ENCODE results near the gene MYO5A. TPM values are rescaled to one million over a fixed set of nuclear protein-coding genes. Genes with fewer than 3 reads are reported as not detected.

Gene MYO5A
- total RNA-seq, 1 experiment from 2014 or later: 29.2 TPM

DNA sequence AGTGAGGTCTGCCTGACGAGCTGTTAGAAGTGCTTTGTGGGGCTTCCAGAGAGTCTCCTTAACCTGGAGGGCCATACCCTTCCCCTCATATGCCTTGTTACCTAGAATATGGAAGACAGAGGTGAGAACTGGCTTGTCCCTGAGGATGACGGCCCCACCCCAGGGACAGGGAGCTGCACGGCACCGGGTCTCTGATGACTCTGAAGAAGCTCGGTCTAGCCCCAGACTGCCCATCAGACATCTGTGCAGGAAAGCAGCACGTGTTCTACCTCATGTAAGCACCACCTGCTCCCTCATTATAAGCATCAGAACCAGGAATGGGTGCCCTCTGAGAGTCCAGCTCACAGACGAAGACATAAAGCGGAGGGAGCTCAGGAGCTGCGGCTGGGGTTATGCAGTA lies 251.1 kb downstream of the MYO5A start (continued):
- TF ChIP-seq GTF2I (CRISPR knock-in tag; conservative IDR thresholded peaks at IDR 0.05) (no peak), ETV6 (CRISPR knock-in tag; IDR thresholded peaks at IDR 0.05) (no peak), SP1 (CRISPR knock-in tag; conservative IDR thresholded peaks at IDR 0.05) (no peak), IRF2 (CRISPR knock-in tag; IDR thresholded peaks at IDR 0.05; ENCODE audit: borderline replicate concordance, low read depth) (no peak), TEAD4 (CRISPR knock-in tag; IDR thresholded peaks at IDR 0.05) (no peak), ZNF423 (CRISPR knock-in tag; IDR thresholded peaks at IDR 0.05) (no peak)
- TF ChIP-seq, protein P1, sequence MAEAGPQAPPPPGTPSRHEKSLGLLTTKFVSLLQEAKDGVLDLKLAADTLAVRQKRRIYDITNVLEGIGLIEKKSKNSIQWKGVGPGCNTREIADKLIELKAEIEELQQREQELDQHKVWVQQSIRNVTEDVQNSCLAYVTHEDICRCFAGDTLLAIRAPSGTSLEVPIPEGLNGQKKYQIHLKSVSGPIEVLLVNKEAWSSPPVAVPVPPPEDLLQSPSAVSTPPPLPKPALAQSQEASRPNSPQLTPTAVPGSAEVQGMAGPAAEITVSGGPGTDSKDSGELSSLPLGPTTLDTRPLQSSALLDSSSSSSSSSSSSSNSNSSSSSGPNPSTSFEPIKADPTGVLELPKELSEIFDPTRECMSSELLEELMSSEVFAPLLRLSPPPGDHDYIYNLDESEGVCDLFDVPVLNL (CRISPR knock-in tag; IDR thresholded peaks at IDR 0.05; ENCODE audit: borderline replicate concordance, low read depth): no peak
- TF ChIP-seq, protein P2, sequence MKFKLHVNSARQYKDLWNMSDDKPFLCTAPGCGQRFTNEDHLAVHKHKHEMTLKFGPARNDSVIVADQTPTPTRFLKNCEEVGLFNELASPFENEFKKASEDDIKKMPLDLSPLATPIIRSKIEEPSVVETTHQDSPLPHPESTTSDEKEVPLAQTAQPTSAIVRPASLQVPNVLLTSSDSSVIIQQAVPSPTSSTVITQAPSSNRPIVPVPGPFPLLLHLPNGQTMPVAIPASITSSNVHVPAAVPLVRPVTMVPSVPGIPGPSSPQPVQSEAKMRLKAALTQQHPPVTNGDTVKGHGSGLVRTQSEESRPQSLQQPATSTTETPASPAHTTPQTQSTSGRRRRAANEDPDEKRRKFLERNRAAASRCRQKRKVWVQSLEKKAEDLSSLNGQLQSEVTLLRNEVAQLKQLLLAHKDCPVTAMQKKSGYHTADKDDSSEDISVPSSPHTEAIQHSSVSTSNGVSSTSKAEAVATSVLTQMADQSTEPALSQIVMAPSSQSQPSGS (CRISPR knock-in tag; IDR thresholded peaks at IDR 0.05; ENCODE audit: borderline replicate concordance, low read depth): no peak
- TF ChIP-seq, protein P3, sequence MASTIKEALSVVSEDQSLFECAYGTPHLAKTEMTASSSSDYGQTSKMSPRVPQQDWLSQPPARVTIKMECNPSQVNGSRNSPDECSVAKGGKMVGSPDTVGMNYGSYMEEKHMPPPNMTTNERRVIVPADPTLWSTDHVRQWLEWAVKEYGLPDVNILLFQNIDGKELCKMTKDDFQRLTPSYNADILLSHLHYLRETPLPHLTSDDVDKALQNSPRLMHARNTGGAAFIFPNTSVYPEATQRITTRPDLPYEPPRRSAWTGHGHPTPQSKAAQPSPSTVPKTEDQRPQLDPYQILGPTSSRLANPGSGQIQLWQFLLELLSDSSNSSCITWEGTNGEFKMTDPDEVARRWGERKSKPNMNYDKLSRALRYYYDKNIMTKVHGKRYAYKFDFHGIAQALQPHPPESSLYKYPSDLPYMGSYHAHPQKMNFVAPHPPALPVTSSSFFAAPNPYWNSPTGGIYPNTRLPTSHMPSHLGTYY (CRISPR knock-in tag; IDR thresholded peaks at IDR 0.05): no peak
- TF ChIP-seq, protein P4, sequence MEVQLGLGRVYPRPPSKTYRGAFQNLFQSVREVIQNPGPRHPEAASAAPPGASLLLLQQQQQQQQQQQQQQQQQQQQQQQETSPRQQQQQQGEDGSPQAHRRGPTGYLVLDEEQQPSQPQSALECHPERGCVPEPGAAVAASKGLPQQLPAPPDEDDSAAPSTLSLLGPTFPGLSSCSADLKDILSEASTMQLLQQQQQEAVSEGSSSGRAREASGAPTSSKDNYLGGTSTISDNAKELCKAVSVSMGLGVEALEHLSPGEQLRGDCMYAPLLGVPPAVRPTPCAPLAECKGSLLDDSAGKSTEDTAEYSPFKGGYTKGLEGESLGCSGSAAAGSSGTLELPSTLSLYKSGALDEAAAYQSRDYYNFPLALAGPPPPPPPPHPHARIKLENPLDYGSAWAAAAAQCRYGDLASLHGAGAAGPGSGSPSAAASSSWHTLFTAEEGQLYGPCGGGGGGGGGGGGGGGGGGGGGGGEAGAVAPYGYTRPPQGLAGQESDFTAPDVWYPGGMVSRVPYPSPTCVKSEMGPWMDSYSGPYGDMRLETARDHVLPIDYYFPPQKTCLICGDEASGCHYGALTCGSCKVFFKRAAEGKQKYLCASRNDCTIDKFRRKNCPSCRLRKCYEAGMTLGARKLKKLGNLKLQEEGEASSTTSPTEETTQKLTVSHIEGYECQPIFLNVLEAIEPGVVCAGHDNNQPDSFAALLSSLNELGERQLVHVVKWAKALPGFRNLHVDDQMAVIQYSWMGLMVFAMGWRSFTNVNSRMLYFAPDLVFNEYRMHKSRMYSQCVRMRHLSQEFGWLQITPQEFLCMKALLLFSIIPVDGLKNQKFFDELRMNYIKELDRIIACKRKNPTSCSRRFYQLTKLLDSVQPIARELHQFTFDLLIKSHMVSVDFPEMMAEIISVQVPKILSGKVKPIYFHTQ (CRISPR knock-in tag; IDR thresholded peaks at IDR 0.05): no peak
- TF ChIP-seq, protein P5, sequence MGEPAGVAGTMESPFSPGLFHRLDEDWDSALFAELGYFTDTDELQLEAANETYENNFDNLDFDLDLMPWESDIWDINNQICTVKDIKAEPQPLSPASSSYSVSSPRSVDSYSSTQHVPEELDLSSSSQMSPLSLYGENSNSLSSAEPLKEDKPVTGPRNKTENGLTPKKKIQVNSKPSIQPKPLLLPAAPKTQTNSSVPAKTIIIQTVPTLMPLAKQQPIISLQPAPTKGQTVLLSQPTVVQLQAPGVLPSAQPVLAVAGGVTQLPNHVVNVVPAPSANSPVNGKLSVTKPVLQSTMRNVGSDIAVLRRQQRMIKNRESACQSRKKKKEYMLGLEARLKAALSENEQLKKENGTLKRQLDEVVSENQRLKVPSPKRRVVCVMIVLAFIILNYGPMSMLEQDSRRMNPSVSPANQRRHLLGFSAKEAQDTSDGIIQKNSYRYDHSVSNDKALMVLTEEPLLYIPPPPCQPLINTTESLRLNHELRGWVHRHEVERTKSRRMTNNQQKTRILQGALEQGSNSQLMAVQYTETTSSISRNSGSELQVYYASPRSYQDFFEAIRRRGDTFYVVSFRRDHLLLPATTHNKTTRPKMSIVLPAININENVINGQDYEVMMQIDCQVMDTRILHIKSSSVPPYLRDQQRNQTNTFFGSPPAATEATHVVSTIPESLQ (CRISPR knock-in tag; IDR thresholded peaks at IDR 0.05): no peak

DNA sequence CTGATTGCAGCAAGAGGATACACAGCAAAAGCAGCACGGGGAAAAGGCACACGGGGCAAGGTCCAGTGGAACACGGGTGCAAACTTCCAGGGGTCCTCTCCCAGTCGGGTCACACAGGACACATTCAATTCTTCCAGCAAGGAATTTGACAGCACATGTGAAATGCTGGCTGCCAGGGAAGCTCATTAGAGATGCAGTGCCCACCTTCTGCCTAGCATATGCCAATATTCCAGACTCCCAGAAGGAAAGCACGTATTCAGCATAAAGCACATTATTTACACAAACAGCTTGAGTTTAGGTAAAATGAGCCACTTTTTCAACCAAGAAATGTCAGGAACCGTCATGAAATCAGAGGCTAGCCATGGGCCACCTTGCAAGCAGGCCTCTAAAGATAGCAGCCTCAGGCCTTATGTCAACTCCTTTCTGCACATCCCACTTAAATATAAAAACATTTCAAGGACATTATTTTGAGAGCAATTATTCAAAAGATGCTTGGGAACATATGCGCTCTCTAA lies 252.4 kb downstream of the MYO5A start:
- Mint-ChIP-seq H3K27me3 (ENCODE audit: low read depth) (no peaks in the 10 kb centered on the region), H3K36me3 (peaks cover 74% of the 10 kb centered on the region), H3K4me1 (0 out of 2 replicates have a peak, but pooled peaks cover 4% of the 10 kb centered on the region), H3K27ac (no peak overlapping the region), H3K4me3 (no peak overlapping the region), H3K9me3 (no peaks in the 10 kb centered on the region)
- ChIA-PET CTCF (no interaction called here), POLR2A (no interaction called here)
- ATAC-seq: no peak
- DNase-seq (ENCODE audit: low spot score): no peak
- TF ChIP-seq, protein P1 (CRISPR knock-in tag; IDR thresholded peaks at IDR 0.05; ENCODE audit: borderline replicate concordance, low read depth): no peak
- TF ChIP-seq, protein P6, sequence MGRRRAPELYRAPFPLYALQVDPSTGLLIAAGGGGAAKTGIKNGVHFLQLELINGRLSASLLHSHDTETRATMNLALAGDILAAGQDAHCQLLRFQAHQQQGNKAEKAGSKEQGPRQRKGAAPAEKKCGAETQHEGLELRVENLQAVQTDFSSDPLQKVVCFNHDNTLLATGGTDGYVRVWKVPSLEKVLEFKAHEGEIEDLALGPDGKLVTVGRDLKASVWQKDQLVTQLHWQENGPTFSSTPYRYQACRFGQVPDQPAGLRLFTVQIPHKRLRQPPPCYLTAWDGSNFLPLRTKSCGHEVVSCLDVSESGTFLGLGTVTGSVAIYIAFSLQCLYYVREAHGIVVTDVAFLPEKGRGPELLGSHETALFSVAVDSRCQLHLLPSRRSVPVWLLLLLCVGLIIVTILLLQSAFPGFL (CRISPR knock-in tag; IDR thresholded peaks at IDR 0.05; ENCODE audit: borderline replicate concordance): no peak
- TF ChIP-seq ZNF263 (CRISPR knock-in tag; IDR thresholded peaks at IDR 0.05; ENCODE audit: low read depth) (no peak), CREM (CRISPR knock-in tag; IDR thresholded peaks at IDR 0.05) (no peak), TP53 (CRISPR knock-in tag; IDR thresholded peaks at IDR 0.05) (no peak), PRRX2 (CRISPR knock-in tag; IDR thresholded peaks at IDR 0.05) (no peak), CREB1 (CRISPR knock-in tag; IDR thresholded peaks at IDR 0.05) (no peak), SMAD3 (CRISPR knock-in tag; IDR thresholded peaks at IDR 0.05; ENCODE audit: borderline replicate concordance) (no peak)
- TF ChIP-seq, protein P7, sequence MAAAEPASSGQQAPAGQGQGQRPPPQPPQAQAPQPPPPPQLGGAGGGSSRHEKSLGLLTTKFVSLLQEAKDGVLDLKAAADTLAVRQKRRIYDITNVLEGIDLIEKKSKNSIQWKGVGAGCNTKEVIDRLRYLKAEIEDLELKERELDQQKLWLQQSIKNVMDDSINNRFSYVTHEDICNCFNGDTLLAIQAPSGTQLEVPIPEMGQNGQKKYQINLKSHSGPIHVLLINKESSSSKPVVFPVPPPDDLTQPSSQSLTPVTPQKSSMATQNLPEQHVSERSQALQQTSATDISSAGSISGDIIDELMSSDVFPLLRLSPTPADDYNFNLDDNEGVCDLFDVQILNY (CRISPR knock-in tag; IDR thresholded peaks at IDR 0.05): no peak
- TF ChIP-seq, protein P8, sequence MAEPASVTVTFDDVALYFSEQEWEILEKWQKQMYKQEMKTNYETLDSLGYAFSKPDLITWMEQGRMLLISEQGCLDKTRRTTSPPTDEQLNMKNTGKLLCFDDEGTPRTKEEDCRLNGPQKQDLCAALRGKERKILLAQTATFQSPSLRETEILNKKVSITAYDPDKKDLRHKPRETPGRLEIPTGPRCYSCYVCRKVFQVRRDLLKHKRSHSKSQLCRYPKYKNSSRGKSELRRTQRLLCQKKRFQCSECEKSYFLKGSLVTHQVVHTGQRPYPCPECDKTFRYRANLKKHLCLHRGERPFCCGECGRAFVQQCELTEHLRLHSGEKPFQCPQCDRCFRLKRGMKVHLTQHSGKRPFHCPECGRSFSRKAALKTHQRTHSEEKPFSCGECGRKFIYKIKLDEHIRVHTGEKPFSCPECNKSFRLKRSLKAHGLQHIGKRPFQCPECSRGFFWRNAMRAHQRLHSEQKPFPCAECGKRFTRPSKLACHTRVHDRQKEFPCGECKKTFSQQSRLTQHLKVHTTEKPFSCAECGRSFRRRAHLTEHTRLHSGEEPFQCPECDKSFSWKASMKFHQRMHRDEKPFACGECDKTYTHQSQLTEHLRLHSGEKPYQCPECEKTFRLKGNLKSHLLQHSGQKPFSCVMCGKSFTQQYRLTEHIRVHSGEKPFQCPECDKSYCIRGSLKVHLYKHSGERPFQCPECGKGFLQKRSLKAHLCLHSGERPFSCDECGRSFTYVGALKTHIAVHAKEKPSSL (CRISPR knock-in tag; conservative IDR thresholded peaks at IDR 0.05): no peak
